ENCODE data around the gene IQSEC1.
A peak's percentile ranks its signal among the peaks of the same experiment; 100 is the strongest.

The IQSEC1 gene

GRCh38 chr3:13073326-13074005 lies at the start of gene IQSEC1:
Gene IQSEC1 (minus strand): TSS chr3:13073429. CDS start chr3:13073014, 415 bp downstream.
- DNase-seq, result peak; percentile 33 to 36

GRCh38 chr3:13122081-13123012 lies 49.1 kb upstream of the IQSEC1 start:
- no peak for DNase-seq

GRCh38 chr3:13121553-13122001 lies 48.3 kb upstream of the IQSEC1 start:
- no peak for DNase-seq

- DNase-seq, result no peak
These were observed 47.8 kb upstream of the IQSEC1 start for GRCh38 chr3:13120928-13121552.

GRCh38 chr3:13120289-13120927 lies 47.2 kb upstream of the IQSEC1 start:
- no peak for DNase-seq

- no peak for DNase-seq
These were observed 46.4 kb upstream of the IQSEC1 start for GRCh38 chr3:13119471-13120220.

- DNase-seq, result no peak
These were observed 43.2 kb upstream of the IQSEC1 start for GRCh38 chr3:13116426-13116825.

- DNase-seq, result no peak
These were observed 42.8 kb upstream of the IQSEC1 start for GRCh38 chr3:13115991-13116390.

- DNase-seq, result no peak
These were observed 42.3 kb upstream of the IQSEC1 start for GRCh38 chr3:13115576-13115910.

- no peak for DNase-seq
These were observed 41.8 kb upstream of the IQSEC1 start for GRCh38 chr3:13114811-13115575.

- no peak for DNase-seq
These were observed 40.4 kb upstream of the IQSEC1 start for GRCh38 chr3:13113346-13114330.

- no peak for DNase-seq
These were observed 39.5 kb upstream of the IQSEC1 start for GRCh38 chr3:13112521-13113345.

- DNase-seq, result no peak
These were observed 38.8 kb upstream of the IQSEC1 start for GRCh38 chr3:13111873-13112520.

GRCh38 chr3:13111173-13111872 lies 38.1 kb upstream of the IQSEC1 start:
- DNase-seq, result no peak

GRCh38 chr3:13110678-13111116 lies 37.5 kb upstream of the IQSEC1 start:
- no peak for DNase-seq

GRCh38 chr3:13109516-13109915 lies 36.3 kb upstream of the IQSEC1 start:
- no peak for DNase-seq

GRCh38 chr3:13108861-13109260 lies 35.6 kb upstream of the IQSEC1 start:
- DNase-seq, result no peak

GRCh38 chr3:13107661-13108060 lies 34.4 kb upstream of the IQSEC1 start:
- no peak for DNase-seq

Data from activated CD4-positive, alpha-beta T cell treated with anti-CD3 and anti-CD28 coated beads, Interleukin-2, amount 50 U/mL, for 4 hours (primary cell).